GM12865 (cell line): ENCODE measurements around the gene CERS1.

ENCODE experiments used
- DNase-seq: peaks from one replicate; pipeline ENCODE4 v3.0.0; 2010; ENCODE audit warnings: low read depth
- H3K4me3 ChIP-seq: 2 replicates; pipeline ENCODE4 v1.5.1; 2011; ENCODE audit warnings: mild to moderate bottlenecking, low read depth, low read length, control low read depth
- TF ChIP-seq, protein P1 (sequence below): IDR thresholded peaks from 2 replicates; pipeline ENCODE4 v1.5.1; 2011; ENCODE audit warnings: low read length, control low read depth, low read depth, inconsistent platforms; ENCODE audit not compliant: insufficient read depth; ENCODE audit errors: missing control alignments

The CERS1 gene

GRCh38 chr19:18858906-18859646 lies 36.9 kb downstream of the CERS1 start:
- TF ChIP-seq, protein P1, sequence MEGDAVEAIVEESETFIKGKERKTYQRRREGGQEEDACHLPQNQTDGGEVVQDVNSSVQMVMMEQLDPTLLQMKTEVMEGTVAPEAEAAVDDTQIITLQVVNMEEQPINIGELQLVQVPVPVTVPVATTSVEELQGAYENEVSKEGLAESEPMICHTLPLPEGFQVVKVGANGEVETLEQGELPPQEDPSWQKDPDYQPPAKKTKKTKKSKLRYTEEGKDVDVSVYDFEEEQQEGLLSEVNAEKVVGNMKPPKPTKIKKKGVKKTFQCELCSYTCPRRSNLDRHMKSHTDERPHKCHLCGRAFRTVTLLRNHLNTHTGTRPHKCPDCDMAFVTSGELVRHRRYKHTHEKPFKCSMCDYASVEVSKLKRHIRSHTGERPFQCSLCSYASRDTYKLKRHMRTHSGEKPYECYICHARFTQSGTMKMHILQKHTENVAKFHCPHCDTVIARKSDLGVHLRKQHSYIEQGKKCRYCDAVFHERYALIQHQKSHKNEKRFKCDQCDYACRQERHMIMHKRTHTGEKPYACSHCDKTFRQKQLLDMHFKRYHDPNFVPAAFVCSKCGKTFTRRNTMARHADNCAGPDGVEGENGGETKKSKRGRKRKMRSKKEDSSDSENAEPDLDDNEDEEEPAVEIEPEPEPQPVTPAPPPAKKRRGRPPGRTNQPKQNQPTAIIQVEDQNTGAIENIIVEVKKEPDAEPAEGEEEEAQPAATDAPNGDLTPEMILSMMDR: no peak
- DNase-seq: no peak

DNA sequence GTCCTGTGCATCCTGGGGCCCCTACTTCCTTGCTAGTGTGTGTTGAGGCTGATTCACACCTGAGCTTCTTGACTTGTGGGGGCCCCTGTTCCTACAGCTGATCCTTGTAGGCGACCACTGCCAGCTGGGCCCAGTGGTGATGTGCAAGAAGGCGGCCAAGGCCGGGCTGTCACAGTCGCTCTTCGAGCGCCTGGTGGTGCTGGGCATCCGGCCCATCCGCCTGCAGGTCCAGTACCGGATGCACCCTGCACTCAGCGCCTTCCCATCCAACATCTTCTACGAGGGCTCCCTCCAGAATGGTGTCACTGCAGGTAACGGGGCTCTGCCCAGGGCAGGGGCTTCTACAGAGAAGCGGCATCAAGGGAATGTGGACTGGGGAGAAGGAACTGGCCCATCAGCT lies 38.7 kb downstream of the CERS1 start:
- no peak for DNase-seq
- TF ChIP-seq, protein P1: no peak
- no peak overlapping the region for H3K4me3 ChIP-seq

More at GRCh38 chr19:18858906-18859646, 36.9 kb downstream of the CERS1 start:
- no peak overlapping the region for H3K4me3 ChIP-seq

- DNase-seq: no peak
- TF ChIP-seq, protein P1: peak; percentile 8
- no peak overlapping the region for H3K4me3 ChIP-seq
Observed at GRCh38 chr19:18856385-18857126, 39.4 kb downstream of the CERS1 start.

GRCh38 chr19:18855647-18856384 lies 40.1 kb downstream of the CERS1 start:
- TF ChIP-seq, protein P1: no peak
- H3K4me3 ChIP-seq: no peak overlapping the region

DNA sequence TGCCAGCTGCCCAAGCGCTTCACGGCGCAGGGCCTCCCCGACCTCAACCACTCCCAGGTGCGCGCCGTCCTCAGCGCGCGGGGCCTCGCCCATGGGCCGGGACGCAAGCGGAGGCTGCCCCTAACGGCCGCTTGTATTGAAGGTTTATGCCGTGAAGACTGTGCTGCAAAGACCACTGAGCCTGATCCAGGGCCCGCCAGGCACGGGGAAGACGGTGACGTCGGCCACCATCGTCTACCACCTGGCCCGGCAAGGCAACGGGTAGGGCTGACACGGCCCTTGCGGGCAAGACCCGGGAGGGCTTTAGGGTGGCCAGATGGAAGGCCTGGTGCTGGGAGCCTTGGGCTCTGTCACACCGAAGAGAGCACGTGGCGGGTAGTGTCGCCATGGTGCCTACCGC lies 41.0 kb downstream of the CERS1 start:
- DNase-seq: no peak
- H3K4me3 ChIP-seq: no peak overlapping the region
- TF ChIP-seq, protein P1: no peak

More at GRCh38 chr19:18855647-18856384, 40.1 kb downstream of the CERS1 start:
- DNase-seq: no peak

GRCh38 chr19:18853755-18854427 lies 42.1 kb downstream of the CERS1 start:
- TF ChIP-seq, protein P1: no peak
- no peak for DNase-seq
- no peak overlapping the region for H3K4me3 ChIP-seq
